LoVo (cell line): Measurements from ENCODE around the gene BCL6.
"Not testable (repeated sequence)": the region's sequence is repeated elsewhere in the genome, so short reads cannot be mapped to it uniquely, and the experiment has no call there.

Experiments
- DNase-seq: peaks from one replicate; pipeline ENCODE4 v3.0.0-alpha.2; 2016; ENCODE audit warnings: low spot score

Gene BCL6

GRCh38 chr3:187714404-187714979, 30.8 kb downstream of the BCL6 start:
- DNase-seq: peak; percentile 80

GRCh38 chr3:187713504-187713903, 31.8 kb downstream of the BCL6 start:
- no peak for DNase-seq

GRCh38 chr3:187709155-187709554, 36.1 kb downstream of the BCL6 start:
- no peak for DNase-seq

GRCh38 chr3:187708696-187709095, 36.6 kb downstream of the BCL6 start:
- DNase-seq: no peak

- no peak for DNase-seq
These were observed 38.3 kb downstream of the BCL6 start for GRCh38 chr3:187706971-187707370.

GRCh38 chr3:187705164-187705563, 40.1 kb downstream of the BCL6 start:
- no peak for DNase-seq

- DNase-seq: no peak
These were observed 42.7 kb downstream of the BCL6 start, which contains the start of gene RTP2 for GRCh38 chr3:187702507-187703033. Gene RTP2, minus strand, starts transcription at chr3:187702557. Its CDS starts 429 bp downstream, at chr3:187702128.

GRCh38 chr3:187700249-187700648, 45.0 kb downstream of the BCL6 start:
- no peak for DNase-seq

- DNase-seq: no peak
These were observed 46.5 kb downstream of the BCL6 start for GRCh38 chr3:187698499-187699399.

GRCh38 chr3:187696021-187696420, 49.2 kb downstream of the BCL6 start:
- DNase-seq: no peak

GRCh38 chr3:187695449-187695848, 49.8 kb downstream of the BCL6 start:
- DNase-seq: no peak

GRCh38 chr3:187694801-187695200, 50.5 kb downstream of the BCL6 start:
- DNase-seq: peak; percentile 39

- DNase-seq: no peak
These were observed 51.8 kb downstream of the BCL6 start for GRCh38 chr3:187693431-187693830.

- no peak for DNase-seq
These were observed 55.3 kb downstream of the BCL6 start for GRCh38 chr3:187689984-187690383.

GRCh38 chr3:187686621-187687273, 58.5 kb downstream of the BCL6 start:
- DNase-seq: no peak

- DNase-seq: no peak
These were observed 59.3 kb downstream of the BCL6 start for GRCh38 chr3:187685948-187686347.

- DNase-seq: no peak
These were observed 60.4 kb downstream of the BCL6 start for GRCh38 chr3:187684880-187685279.

- no peak for DNase-seq
These were observed 60.8 kb downstream of the BCL6 start for GRCh38 chr3:187684444-187684843.

- DNase-seq: not testable (repeated sequence)
These were observed 63.5 kb downstream of the BCL6 start for GRCh38 chr3:187681756-187682155.

GRCh38 chr3:187679638-187680396, 65.5 kb downstream of the BCL6 start:
- peak; percentile 73 for DNase-seq

- peak; percentile 37 for DNase-seq
These were observed 66.5 kb downstream of the BCL6 start for GRCh38 chr3:187678726-187679268.

- DNase-seq: no peak
These were observed 67.7 kb downstream of the BCL6 start for GRCh38 chr3:187677604-187678003.
